Testis (tissue), 3 donors: Measurements from ENCODE around the gene BCL11B. TPM values are rescaled to one million over a fixed set of nuclear protein-coding genes. Genes with fewer than 3 reads are reported as not detected.

ENCODE experiments used
- DNase-seq: peaks from one replicate; pipeline ENCODE4 v3.0.0-alpha.2; 2019
- H3K27ac ChIP-seq, 2 donors: fragments of 200-600 bp; sonication (generic); one replicate each; pipeline ENCODE4 v1.5.1; 2019
- H3K27me3 ChIP-seq: fragments of 200-600 bp; sonication (generic); one replicate; pipeline ENCODE4 v1.5.1; 2019
- H3K36me3 ChIP-seq: fragments of 200-600 bp; sonication (generic); one replicate; pipeline ENCODE4 v1.5.1; 2017; ENCODE audit warnings: low read depth; ENCODE audit errors: missing control alignments
- H3K4me1 ChIP-seq: fragments of 200-600 bp; sonication (generic); one replicate; pipeline ENCODE4 v1.5.1; 2019
- H3K4me3 ChIP-seq, 2 donors: fragments of 200-600 bp; sonication (generic); one replicate each; pipeline ENCODE4 v1.5.1; 2017 to 2019
- H3K9me3 ChIP-seq: fragments of 200-600 bp; sonication (generic); one replicate; pipeline ENCODE4 v1.5.1; 2017
- POLR2A ChIP-seq: fragments of 450-650 bp; IDR thresholded peaks from one replicate; pipeline ENCODE4 v1.6.1; 2017; ENCODE audit warnings: antibody characterized with exemption, mild to moderate bottlenecking, moderate library complexity
- WGBS, 2 donors: methylation state at CpG; one replicate each; pipeline ENCODE4 v1.1.5; 2018; 5-methylcytosine and 5-hydroxymethylcytosine counted together
- intact Hi-C: fragments of 100-400 bp; cut with DNase I; formaldehyde crosslinking; loops from one replicate; pipeline ENCODE4 v1.15.1; 2023; ENCODE audit warnings: low total_unique reads
- polyA plus RNA-seq: library from polyadenylated mRNA; stranded (reverse); fragments of 350-450 nt; fragmentation: Illumina TruSeq; extraction: RNeasy Lipid Tissue Mini Kit (QIAGEN cat#74804); gene quantifications from one replicate; pipeline ENCODE4 v1.2.3, GENCODE V29; 2014; ENCODE audit warnings: low read depth, low replicate concordance; ENCODE audit not compliant: insufficient read depth
- total RNA-seq, 2 donors: library from RNA; depleted of rRNA; stranded (reverse); fragments of >200 nt; gene quantifications; one replicate each; pipeline ENCODE4 v1.2.3, GENCODE V29; 2016
- TF ChIP-seq, protein P1 (sequence below), 3 experiments: fragments of 450-650 bp in 2 of 3; fragments of 200-600 bp in 1 of 3; sonication (generic) in 1 of 3; IDR thresholded peaks; one replicate each; pipeline ENCODE4 v1.5.1; 2016 to 2019; ENCODE audit warnings: antibody characterized with exemption in 3 of 3, mild to moderate bottlenecking in 2 of 3, moderate library complexity in 1 of 3

Gene BCL11B
- total and polyA plus RNA-seq, 3 donors from 2014 or later = 0.96 to 4.7 (median 4.4) TPM

DNA sequence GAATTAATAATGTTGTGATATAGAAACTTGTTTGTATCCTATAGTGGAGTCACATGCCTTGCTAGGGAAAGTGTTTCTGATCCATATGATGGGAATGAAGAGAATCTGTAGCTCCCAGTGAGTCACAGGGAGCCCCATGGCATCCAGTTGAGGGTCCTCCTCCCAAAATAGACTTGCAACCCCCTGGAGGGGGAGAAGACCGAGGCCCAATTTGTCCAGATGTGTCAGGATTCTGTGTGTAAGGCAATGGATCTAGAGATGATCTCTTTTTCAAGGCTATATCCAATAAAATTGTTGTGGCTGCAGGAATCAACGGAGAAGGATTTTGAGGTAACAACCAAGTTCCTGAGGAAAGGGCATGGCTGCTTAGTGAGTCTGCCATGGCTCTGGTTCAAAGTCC lies 121.8 kb downstream of the BCL11B start:
- TF ChIP-seq, protein P1, sequence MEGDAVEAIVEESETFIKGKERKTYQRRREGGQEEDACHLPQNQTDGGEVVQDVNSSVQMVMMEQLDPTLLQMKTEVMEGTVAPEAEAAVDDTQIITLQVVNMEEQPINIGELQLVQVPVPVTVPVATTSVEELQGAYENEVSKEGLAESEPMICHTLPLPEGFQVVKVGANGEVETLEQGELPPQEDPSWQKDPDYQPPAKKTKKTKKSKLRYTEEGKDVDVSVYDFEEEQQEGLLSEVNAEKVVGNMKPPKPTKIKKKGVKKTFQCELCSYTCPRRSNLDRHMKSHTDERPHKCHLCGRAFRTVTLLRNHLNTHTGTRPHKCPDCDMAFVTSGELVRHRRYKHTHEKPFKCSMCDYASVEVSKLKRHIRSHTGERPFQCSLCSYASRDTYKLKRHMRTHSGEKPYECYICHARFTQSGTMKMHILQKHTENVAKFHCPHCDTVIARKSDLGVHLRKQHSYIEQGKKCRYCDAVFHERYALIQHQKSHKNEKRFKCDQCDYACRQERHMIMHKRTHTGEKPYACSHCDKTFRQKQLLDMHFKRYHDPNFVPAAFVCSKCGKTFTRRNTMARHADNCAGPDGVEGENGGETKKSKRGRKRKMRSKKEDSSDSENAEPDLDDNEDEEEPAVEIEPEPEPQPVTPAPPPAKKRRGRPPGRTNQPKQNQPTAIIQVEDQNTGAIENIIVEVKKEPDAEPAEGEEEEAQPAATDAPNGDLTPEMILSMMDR (IDR thresholded peaks at IDR 0.05) = no peak
- TF ChIP-seq POLR2A = no peak
- 80 to 81% methylated on average over 2 of the region's 2 CpGs for WGBS, 2 donors

GRCh38 chr14:99148861-99149610 lies 123.0 kb downstream of the BCL11B start:
- Histone ChIP-seq H3K36me3 (no peaks in the 10 kb centered on the region), H3K27me3 (no peaks in the 10 kb centered on the region), H3K27ac (no peak overlapping the region), H3K4me3 (no peak overlapping the region), H3K4me1 (no peaks in the 10 kb centered on the region), H3K9me3 (no peaks in the 10 kb centered on the region)
- WGBS, 2 donors = 83 to 85% methylated on average over 22 of the region's 22 CpGs
- intact Hi-C loops = no loop called here
- DNase-seq = no peak
- TF ChIP-seq, protein P1 (IDR thresholded peaks at IDR 0.05) = no peak
- no peak for TF ChIP-seq POLR2A

More for the DNA sequence above, 121.8 kb downstream of the BCL11B start:
- Histone ChIP-seq H3K9me3 (no peaks in the 10 kb centered on the region), H3K36me3 (no peaks in the 10 kb centered on the region), H3K27me3 (no peaks in the 10 kb centered on the region), H3K4me1 (no peaks in the 10 kb centered on the region), H3K27ac (no peak overlapping the region), H3K4me3 (no peak overlapping the region)
- intact Hi-C loops = no loop called here
- no peak for DNase-seq

DNA sequence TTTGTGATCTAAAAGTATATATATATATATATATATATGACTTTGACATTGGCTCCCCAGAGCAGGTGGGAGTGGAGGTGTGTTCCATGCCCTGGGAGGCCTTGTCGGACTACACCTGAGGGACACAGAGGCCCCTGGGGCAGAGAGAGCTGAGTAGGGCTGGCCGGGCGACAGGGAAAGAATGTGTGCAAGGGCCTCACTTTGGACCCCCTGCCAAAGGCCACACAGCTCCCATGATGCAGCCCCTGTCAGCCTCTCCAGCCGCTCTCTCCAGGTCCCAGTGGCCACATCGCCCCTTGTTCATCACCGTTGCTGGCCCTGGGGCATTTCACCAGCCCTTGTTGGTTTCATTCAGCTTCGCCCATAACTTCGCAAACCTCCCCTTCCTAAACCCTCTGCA lies 123.9 kb downstream of the BCL11B start:
- H3K4me1 ChIP-seq = no peaks in the 10 kb centered on the region
- TF ChIP-seq, protein P1 (IDR thresholded peaks at IDR 0.05) = no peak
- intact Hi-C loops = no loop called here
- H3K27ac ChIP-seq = no peak overlapping the region
- H3K27me3 ChIP-seq = no peaks in the 10 kb centered on the region
- H3K36me3 ChIP-seq = no peaks in the 10 kb centered on the region
- H3K9me3 ChIP-seq = no peaks in the 10 kb centered on the region
- DNase-seq = no peak
- WGBS, 2 donors = 88 to 89% methylated on average over 8 of the region's 8 CpGs
- no peak overlapping the region for H3K4me3 ChIP-seq

DNA sequence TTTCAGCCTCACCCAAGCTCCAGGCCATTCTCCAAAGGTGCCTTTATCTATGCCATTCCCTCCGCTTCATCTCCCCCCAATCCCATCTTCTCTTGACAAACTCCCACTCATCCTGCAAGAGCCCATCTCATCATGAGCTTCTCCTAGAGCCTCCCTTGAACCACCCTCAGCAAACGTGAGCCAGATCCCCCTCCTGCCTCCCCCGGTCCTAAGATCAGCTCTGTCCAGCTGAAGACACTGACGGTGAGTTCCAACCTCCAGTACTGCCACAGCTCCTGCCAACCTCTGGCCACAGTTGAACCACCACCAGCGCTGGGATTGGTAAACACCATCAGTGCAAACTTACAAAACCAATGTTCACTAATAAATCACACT lies 124.6 kb downstream of the BCL11B start:
- Histone ChIP-seq H3K36me3 (no peaks in the 10 kb centered on the region), H3K27ac (no peak overlapping the region), H3K4me3 (no peak overlapping the region), H3K9me3 (no peaks in the 10 kb centered on the region), H3K4me1 (no peaks in the 10 kb centered on the region), H3K27me3 (no peaks in the 10 kb centered on the region)
- intact Hi-C loops = no loop called here
- WGBS, 2 donors = 53 to 64% methylated on average over 5 of the region's 5 CpGs
- no peak for TF ChIP-seq POLR2A
- TF ChIP-seq, protein P1 (IDR thresholded peaks at IDR 0.05) = no peak
- no peak for DNase-seq
